ENCODE measurements around the gene APH1B.

Gene APH1B

DNA sequence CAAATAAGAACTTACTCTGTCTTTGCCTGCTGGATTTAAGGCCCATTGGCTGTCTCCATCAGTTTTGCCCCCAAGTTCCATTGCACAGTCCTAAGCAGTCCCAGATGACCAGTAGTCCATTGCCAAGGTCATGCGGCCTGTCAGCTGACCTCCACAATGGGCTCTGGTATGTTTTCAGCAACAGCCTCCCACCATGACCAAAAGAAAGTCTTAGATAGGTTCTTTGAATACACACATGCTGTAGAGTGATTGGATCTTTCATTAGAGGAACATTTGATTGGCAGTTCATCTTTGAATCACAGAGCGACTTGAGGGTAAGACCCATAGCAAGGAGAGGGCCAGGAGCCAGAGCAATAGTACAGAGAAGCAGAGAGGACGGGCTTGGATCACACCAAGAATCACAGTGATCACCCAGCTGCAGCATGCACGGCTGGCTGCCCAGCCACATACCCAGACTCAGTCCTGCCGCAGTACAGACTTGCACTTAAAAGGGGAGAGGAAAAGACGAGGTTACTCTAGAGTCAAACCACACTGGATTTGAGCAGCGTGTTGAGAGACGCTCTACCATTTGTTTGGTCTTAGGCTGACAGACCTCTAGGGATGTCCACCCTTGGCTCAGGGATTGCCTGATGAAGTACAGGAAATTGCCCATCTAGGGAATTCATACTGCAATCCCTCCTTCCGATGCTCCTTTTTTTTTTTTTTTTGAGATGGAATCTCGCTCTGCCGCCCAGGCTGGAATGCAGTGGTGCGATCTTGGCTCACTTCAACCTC, 50.4 kb downstream of the APH1B start:
- H3K9ac ChIP-seq (ENCODE audit: low read length), result no peak overlapping the region
- no peaks in the 10 kb centered on the region for H3K27me3 ChIP-seq (ENCODE audit: control insufficient read depth, insufficient read depth, low read length)
- no peak overlapping the region for H3K27ac ChIP-seq (ENCODE audit: low read depth, low read length)
- H3K36me3 ChIP-seq (ENCODE audit: control insufficient read depth, insufficient read depth, low read length), result no peaks in the 10 kb centered on the region
- no peak overlapping the region for H3K4me3 ChIP-seq (ENCODE audit: low read length)
- no peaks in the 10 kb centered on the region for H3K4me1 ChIP-seq (ENCODE audit: control insufficient read depth, insufficient read depth, low read length)

DNA sequence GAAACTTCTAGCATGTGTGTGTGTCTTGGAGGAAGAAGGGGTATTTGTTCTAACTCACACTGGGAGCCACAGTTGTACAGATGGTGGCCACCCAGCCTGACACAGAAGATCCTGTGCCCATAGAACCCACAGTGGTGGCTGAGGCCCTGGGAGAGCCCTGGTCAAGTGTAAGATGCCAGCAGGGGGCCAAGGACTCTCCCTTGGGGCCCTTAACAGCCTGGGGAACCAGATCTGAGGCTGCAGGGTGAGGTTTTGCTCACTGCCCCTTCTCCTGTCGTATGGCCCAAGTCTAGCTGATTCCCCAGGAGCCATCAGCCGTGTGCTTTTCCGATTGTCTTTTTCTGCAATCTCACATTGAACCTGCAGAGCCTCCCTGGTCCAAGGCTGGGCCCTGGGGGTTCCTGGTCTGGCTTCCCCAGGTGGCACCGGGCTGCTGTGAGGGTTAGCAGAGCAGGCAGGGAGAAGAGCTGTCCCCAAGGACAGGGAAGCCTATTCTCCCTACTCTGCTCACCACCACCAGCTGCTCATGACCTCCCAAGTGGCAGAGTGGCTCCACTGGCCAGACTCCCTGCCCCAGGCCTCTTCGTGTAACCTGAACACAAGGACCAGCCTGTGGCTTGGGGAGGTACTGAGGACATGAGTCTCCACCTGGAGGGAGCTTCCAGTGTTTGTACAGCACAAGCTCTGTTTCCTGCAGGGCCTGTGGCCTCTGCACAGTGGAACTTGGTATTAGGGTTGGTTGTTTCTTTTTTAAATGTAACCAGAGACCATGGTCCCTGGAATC, 52.4 kb downstream of the APH1B start:
- Histone ChIP-seq H3K27me3 (ENCODE audit: control insufficient read depth, insufficient read depth, low read length) (no peaks in the 10 kb centered on the region), H3K4me1 (ENCODE audit: control insufficient read depth, insufficient read depth, low read length) (no peaks in the 10 kb centered on the region), H3K9ac (ENCODE audit: low read length) (no peak overlapping the region), H3K27ac (ENCODE audit: low read depth, low read length) (no peak overlapping the region), H3K4me3 (ENCODE audit: low read length) (no peak overlapping the region), H3K36me3 (ENCODE audit: control insufficient read depth, insufficient read depth, low read length) (no peaks in the 10 kb centered on the region)

DNA sequence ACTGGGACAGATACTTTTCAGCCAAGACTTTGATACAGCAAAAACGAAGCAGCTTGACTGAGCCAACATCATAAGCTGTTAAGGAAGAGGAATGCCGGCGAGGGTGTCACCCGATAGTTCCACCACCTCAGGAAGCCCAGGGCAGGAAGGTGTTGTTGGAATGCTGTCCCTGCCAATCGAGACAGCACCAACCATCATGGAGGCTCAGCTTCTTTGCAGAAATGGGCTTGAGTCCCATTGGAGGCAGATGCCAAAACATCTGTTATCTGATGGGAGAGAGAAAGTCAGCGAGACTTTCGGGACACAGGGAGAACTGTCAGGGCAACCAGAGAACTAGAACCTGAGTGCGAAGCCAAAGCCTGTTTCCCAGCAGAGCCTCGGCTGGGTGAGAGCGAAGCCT, 53.5 kb downstream of the APH1B start:
- no peaks in the 10 kb centered on the region for H3K36me3 ChIP-seq (ENCODE audit: control insufficient read depth, insufficient read depth, low read length)
- H3K27me3 ChIP-seq (ENCODE audit: control insufficient read depth, insufficient read depth, low read length), result no peaks in the 10 kb centered on the region
- no peaks in the 10 kb centered on the region for H3K4me1 ChIP-seq (ENCODE audit: control insufficient read depth, insufficient read depth, low read length)
- no peak overlapping the region for H3K27ac ChIP-seq (ENCODE audit: low read depth, low read length)
- H3K9ac ChIP-seq (ENCODE audit: low read length), result no peak overlapping the region
- H3K4me3 ChIP-seq (ENCODE audit: low read length), result no peak overlapping the region

DNA sequence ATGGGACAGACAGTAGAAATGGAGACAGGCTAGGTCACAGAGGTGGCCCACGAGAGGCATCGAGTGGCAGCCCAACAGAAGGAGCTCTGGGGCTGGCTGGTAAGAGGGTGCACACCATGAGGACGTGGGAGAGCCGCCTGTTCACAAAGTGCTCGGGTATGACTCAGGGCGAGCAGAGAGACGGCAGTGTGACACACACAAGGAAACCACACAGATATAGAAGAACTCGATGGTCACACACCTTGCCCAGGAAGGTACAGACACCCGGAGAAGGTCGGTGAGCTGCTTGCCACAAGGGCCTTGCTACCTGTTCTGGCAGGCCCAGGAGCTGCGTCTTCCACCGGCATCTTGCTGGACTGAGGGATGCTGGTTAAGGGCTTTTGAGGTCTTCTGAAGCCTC, 54.1 kb downstream of the APH1B start:
- H3K36me3 ChIP-seq (ENCODE audit: control insufficient read depth, insufficient read depth, low read length), result no peaks in the 10 kb centered on the region
- no peak overlapping the region for H3K9ac ChIP-seq (ENCODE audit: low read length)
- no peak overlapping the region for H3K27ac ChIP-seq (ENCODE audit: low read depth, low read length)
- H3K4me3 ChIP-seq (ENCODE audit: low read length), result no peak overlapping the region
- H3K27me3 ChIP-seq (ENCODE audit: control insufficient read depth, insufficient read depth, low read length), result no peaks in the 10 kb centered on the region
- no peaks in the 10 kb centered on the region for H3K4me1 ChIP-seq (ENCODE audit: control insufficient read depth, insufficient read depth, low read length)

DNA sequence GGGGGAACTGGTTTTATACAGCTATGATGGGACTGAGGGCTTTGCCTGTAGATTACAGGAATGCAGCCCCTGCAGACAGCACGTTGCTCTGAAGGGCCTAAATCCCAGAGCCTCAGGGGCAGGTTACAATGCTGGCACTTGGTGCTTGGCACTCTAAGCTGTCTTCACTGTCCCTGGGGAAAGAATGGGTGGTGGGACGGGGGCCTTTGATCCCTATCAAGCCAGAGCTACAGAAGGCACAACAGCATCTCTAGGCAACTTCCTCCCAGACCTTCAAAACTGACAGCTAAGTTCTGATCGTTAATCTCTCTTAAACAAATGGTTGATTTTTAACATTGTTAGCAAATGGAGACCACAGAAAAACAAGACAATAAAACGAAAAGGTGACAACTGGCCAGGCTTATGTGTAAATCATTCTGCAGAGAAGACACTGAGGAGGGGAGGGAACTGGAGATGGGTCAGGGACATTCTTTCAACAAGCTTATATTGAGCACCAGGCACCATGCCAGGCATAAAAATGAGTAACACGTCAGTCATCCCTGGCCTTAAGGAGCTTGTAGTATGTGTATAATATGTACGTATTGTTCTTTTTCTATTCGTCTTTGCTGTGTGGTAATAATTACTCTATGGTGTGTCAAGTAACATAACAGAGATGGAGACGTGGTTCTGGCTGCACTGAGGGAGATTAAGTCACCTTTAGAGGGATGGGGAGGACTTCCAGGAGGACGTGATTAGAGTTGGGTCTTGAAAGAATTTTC, 55.1 kb downstream of the APH1B start:
- no peaks in the 10 kb centered on the region for H3K4me1 ChIP-seq (ENCODE audit: control insufficient read depth, insufficient read depth, low read length)
- H3K27ac ChIP-seq (ENCODE audit: low read depth, low read length), result no peak overlapping the region
- no peak overlapping the region for H3K4me3 ChIP-seq (ENCODE audit: low read length)
- H3K27me3 ChIP-seq (ENCODE audit: control insufficient read depth, insufficient read depth, low read length), result no peaks in the 10 kb centered on the region
- no peaks in the 10 kb centered on the region for H3K36me3 ChIP-seq (ENCODE audit: control insufficient read depth, insufficient read depth, low read length)
- H3K9ac ChIP-seq (ENCODE audit: low read length), result no peak overlapping the region

DNA sequence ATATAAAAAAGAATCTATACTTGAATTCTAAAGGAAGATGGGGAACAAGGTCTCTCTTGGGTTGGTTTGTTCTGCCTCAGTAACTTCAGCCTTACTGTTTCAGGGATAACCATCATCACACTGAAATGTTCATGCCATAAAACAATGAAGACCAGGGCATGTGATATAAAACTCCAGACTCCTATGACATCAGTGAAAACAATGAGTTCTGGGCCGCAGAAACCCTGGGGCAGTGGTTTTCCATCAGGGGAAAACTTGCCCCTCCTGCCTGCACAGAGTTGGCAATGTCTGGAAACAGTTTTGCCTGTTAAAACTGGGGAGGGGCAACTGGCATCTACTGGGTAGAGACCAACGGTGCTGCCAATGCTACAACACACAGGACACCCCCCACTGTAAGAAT, 57.4 kb downstream of the APH1B start:
- no peak overlapping the region for H3K27ac ChIP-seq (ENCODE audit: low read depth, low read length)
- no peaks in the 10 kb centered on the region for H3K36me3 ChIP-seq (ENCODE audit: control insufficient read depth, insufficient read depth, low read length)
- no peaks in the 10 kb centered on the region for H3K27me3 ChIP-seq (ENCODE audit: control insufficient read depth, insufficient read depth, low read length)
- H3K4me1 ChIP-seq (ENCODE audit: control insufficient read depth, insufficient read depth, low read length), result no peaks in the 10 kb centered on the region
- H3K4me3 ChIP-seq (ENCODE audit: low read length), result no peak overlapping the region
- H3K9ac ChIP-seq (ENCODE audit: low read length), result no peak overlapping the region

DNA sequence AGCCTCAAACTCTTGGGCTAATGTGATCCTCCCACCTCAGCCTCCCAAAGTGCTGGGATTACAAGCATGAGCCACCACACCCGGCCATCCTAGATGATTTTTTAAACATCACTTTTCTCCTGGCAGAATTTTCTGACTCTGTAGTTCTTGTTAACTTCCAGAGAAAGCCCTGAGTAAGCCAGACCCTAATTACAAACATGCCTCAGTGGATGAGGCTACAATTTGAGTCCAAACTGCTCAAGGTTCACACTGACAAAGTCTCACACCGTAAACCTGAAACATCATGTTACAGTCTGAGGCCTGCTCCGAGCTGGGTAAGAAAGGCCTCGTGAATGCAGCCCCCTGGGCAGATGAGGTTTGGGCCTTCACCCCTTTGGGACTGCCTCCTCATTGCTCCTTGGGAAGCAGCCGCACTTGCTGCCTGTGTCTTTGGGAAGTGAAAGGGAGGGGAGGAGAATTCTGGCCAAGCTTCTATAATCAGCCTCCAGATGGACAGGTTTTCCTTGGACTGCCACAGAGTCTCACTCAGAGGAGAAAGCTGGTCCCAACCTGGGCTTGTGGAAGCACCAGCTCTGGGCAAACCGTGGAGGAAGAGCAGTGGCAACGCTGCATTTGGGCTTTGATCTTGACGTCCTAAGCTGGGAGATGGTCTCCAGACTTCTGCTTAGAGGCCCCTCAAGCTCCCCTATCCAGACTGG, 58.3 kb downstream of the APH1B start:
- no peaks in the 10 kb centered on the region for H3K4me1 ChIP-seq (ENCODE audit: control insufficient read depth, insufficient read depth, low read length)
- H3K4me3 ChIP-seq (ENCODE audit: low read length), result no peak overlapping the region

DNA sequence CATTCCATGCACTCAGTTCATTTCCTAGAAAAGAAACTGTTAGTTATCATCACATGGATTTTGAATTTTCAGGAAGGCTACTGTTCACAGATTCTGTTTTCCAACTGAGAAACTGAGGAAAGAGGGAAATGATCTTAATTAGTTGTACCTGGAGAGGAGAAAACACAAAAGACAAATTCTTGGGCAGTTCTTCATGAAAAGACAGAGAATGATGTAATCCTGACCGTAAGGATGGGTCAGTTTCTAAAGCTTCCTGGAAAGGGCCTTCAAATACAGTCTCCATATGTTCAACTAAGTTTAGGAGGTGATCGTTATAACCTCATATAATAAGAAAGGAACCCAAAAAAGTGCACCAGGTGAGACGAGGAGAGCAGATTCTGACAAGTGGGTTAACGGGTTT, 59.6 kb downstream of the APH1B start:
- no peaks in the 10 kb centered on the region for H3K27me3 ChIP-seq (ENCODE audit: control insufficient read depth, insufficient read depth, low read length)
- H3K27ac ChIP-seq (ENCODE audit: low read depth, low read length), result no peak overlapping the region
- H3K4me1 ChIP-seq (ENCODE audit: control insufficient read depth, insufficient read depth, low read length), result no peaks in the 10 kb centered on the region
- H3K4me3 ChIP-seq (ENCODE audit: low read length), result no peak overlapping the region
- peaks cover 4% of the 10 kb centered on the region for H3K36me3 ChIP-seq (ENCODE audit: control insufficient read depth, insufficient read depth, low read length)
- no peak overlapping the region for H3K9ac ChIP-seq (ENCODE audit: low read length)

More for the DNA sequence above, 58.3 kb downstream of the APH1B start:
- no peak overlapping the region for H3K27ac ChIP-seq (ENCODE audit: low read depth, low read length)
- H3K9ac ChIP-seq (ENCODE audit: low read length), result no peak overlapping the region
- peaks cover 4% of the 10 kb centered on the region for H3K36me3 ChIP-seq (ENCODE audit: control insufficient read depth, insufficient read depth, low read length)
- H3K27me3 ChIP-seq (ENCODE audit: control insufficient read depth, insufficient read depth, low read length), result no peaks in the 10 kb centered on the region

DNA sequence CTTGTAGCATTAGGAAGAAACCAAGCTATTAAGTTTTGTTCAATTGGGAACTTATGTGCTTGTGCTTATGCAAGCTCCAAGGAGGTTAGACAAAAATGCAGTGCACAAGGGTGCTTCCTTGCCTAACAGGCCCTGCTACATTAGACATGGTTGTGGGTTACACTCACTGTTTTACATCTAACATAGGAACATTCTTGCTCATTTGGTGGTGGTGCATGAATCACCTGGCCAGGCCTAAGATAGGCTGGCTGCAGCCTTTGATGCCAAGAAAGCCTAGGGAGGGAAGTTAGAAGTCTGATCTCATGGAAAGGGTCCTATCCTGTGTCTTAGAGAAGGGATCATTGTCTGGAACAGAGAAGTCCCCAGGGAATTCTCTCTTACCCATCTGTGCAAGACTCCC, 60.8 kb downstream of the APH1B start:
- Histone ChIP-seq H3K9ac (ENCODE audit: low read length) (no peak overlapping the region), H3K36me3 (ENCODE audit: control insufficient read depth, insufficient read depth, low read length) (peaks cover 4% of the 10 kb centered on the region), H3K4me1 (ENCODE audit: control insufficient read depth, insufficient read depth, low read length) (no peaks in the 10 kb centered on the region), H3K27ac (ENCODE audit: low read depth, low read length) (no peak overlapping the region), H3K27me3 (ENCODE audit: control insufficient read depth, insufficient read depth, low read length) (no peaks in the 10 kb centered on the region), H3K4me3 (ENCODE audit: low read length) (no peak overlapping the region)

DNA sequence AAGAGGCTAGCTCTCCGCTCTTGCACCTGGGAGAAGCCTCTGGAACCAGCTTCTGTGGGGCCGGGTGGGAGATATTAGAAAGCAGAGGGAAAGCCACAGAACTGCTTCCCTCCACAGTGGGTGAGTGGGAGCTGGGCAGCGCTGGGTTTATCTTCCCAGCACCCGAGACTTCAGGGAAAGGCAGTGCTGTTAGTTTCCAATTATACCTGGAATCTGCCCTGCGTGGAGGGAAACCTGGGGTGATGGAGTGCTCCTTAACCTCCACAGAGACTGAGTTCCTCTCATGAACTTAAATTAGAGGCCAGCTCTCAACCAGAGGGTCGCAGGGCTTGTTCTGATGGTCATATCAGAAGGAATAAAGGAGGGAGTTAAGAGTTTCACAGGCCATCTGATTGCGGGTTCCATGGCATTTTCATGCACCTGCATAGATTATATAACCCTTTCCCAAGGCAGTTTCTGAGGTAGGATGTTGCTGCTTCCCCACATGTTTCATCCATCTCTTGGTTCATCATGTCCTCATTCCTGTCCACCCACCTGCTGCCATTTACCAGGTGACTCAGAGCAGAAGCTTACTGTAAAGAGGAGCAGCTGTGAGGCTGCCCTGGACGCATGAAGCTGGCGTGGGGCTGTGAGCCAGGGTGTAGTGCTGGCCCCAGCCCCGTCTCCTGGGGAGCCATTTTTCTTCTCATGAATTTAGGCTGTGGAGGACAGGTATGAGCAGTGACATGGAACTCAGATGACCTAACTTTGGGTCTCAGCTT, 61.8 kb downstream of the APH1B start:
- Histone ChIP-seq H3K27ac (ENCODE audit: low read depth, low read length) (no peak overlapping the region), H3K27me3 (ENCODE audit: control insufficient read depth, insufficient read depth, low read length) (no peaks in the 10 kb centered on the region), H3K4me1 (ENCODE audit: control insufficient read depth, insufficient read depth, low read length) (no peaks in the 10 kb centered on the region), H3K9ac (ENCODE audit: low read length) (no peak overlapping the region), H3K4me3 (ENCODE audit: low read length) (no peak overlapping the region), H3K36me3 (ENCODE audit: control insufficient read depth, insufficient read depth, low read length) (peaks cover 4% of the 10 kb centered on the region)

DNA sequence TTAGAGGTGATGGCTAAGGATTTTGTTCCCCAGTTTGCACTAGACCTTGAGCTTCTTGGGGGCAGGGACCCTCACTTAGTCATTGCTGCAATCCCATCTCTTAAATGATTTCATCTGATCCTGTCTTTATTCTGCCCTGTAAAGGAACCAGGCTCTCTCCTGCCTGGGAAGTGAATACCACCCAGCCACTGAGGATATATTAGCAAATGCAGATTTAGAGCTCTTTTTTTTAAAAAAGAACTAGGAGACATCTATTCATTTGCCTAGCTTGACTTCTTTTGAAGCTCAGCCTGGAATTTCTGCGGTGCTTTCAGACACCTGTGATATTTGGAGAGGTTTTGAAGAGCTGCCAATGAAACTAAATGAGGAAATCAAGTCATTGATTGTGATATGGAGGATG, 62.4 kb downstream of the APH1B start:
- Histone ChIP-seq H3K36me3 (ENCODE audit: control insufficient read depth, insufficient read depth, low read length) (peaks cover 4% of the 10 kb centered on the region), H3K4me1 (ENCODE audit: control insufficient read depth, insufficient read depth, low read length) (no peaks in the 10 kb centered on the region), H3K27me3 (ENCODE audit: control insufficient read depth, insufficient read depth, low read length) (no peaks in the 10 kb centered on the region), H3K4me3 (ENCODE audit: low read length) (no peak overlapping the region), H3K9ac (ENCODE audit: low read length) (no peak overlapping the region), H3K27ac (ENCODE audit: low read depth, low read length) (no peak overlapping the region)

All from rectal smooth muscle tissue (tissue), 1 donor.